Keratinocyte (primary cell): ENCODE measurements around the gene ATP1A1. TPM values are rescaled to one million over a fixed set of nuclear protein-coding genes. Genes with fewer than 3 reads are reported as not detected.

Experiments
- DNase-seq: peaks from one replicate; pipeline ENCODE4 v3.0.0-alpha.2; 2011; ENCODE audit warnings: low read depth, missing footprints, low spot score
- FAIRE-seq: peaks from 2 replicates; lab custom pipeline; 2011; peaks lifted over from hg19 to GRCh38; lab: Jason Lieb, UNC
- H2AFZ ChIP-seq: 2 replicates; pipeline ENCODE4 v1.6.0; 2012; ENCODE audit warnings: low read length, control low read depth, inconsistent platforms; ENCODE audit not compliant: control insufficient read depth
- H3K27ac ChIP-seq: 2 replicates; pipeline ENCODE4 v1.5.1; 2011; ENCODE audit warnings: low read length; ENCODE audit not compliant: control insufficient read depth, insufficient read depth
- H3K27me3 ChIP-seq: 3 replicates; pipeline ENCODE4 v1.6.0; 2011; ENCODE audit warnings: low read length; ENCODE audit not compliant: control insufficient read depth, insufficient read depth; ENCODE audit errors: extremely low read depth
- H3K36me3 ChIP-seq, 2 experiments: 2 replicates in 1 of 2; 3 replicates in 1 of 2; pipeline ENCODE4 v1.5.1; 2011; ENCODE audit warnings: low read length in 2 of 2, mild to moderate bottlenecking in 1 of 2; ENCODE audit not compliant: control insufficient read depth in 2 of 2, insufficient read depth in 2 of 2; ENCODE audit errors: extremely low read depth in 1 of 2
- H3K4me1 ChIP-seq: 3 replicates; pipeline ENCODE4 v1.5.1; 2011; ENCODE audit warnings: low read length; ENCODE audit not compliant: control insufficient read depth, insufficient read depth; ENCODE audit errors: extremely low read depth
- H3K4me2 ChIP-seq: 3 replicates; pipeline ENCODE4 v1.6.0; 2011; ENCODE audit warnings: low read depth, low read length; ENCODE audit not compliant: control insufficient read depth, insufficient read depth; ENCODE audit errors: extremely low read depth
- H3K4me3 ChIP-seq, 3 experiments: fragments of 200-600 bp in 1 of 3; sonication (generic) in 1 of 3; 2 replicates in 2 of 3; 3 replicates in 1 of 3; pipeline ENCODE4 v1.5.1; 2011 to 2016; ENCODE audit warnings: low read length in 3 of 3, mild to moderate bottlenecking in 3 of 3, control low read depth in 2 of 3, inconsistent platforms in 1 of 3, low read depth in 1 of 3, mixed read lengths in 1 of 3, mixed run types in 1 of 3, moderate library complexity in 1 of 3; ENCODE audit not compliant: control insufficient read depth in 2 of 3, insufficient read depth in 2 of 3; ENCODE audit errors: extremely low read depth in 1 of 3
- H3K79me2 ChIP-seq: 2 replicates; pipeline ENCODE4 v1.6.0; 2012; ENCODE audit warnings: low read length; ENCODE audit not compliant: control insufficient read depth, insufficient read depth
- H3K9ac ChIP-seq: 3 replicates; pipeline ENCODE4 v1.6.0; 2011; ENCODE audit warnings: low read length; ENCODE audit not compliant: control insufficient read depth, insufficient read depth; ENCODE audit errors: extremely low read depth
- H3K9me1 ChIP-seq: 3 replicates; pipeline ENCODE4 v1.6.0; 2011; ENCODE audit warnings: low read length; ENCODE audit not compliant: control insufficient read depth, insufficient read depth; ENCODE audit errors: extremely low read depth
- H3K9me3 ChIP-seq: 2 replicates; pipeline ENCODE4 v1.5.1; 2012; ENCODE audit warnings: low read depth, low read length; ENCODE audit not compliant: control insufficient read depth
- H4K20me1 ChIP-seq: 3 replicates; pipeline ENCODE4 v1.6.0; 2011; ENCODE audit warnings: low read length; ENCODE audit not compliant: control insufficient read depth, insufficient read depth; ENCODE audit errors: extremely low read depth
- CTCF ChIP-seq, 3 experiments: IDR thresholded peaks in 1 of 3; conservative IDR thresholded peaks in 1 of 3; optimal IDR thresholded peaks in 1 of 3; 2 replicates in 2 of 3; 3 replicates in 1 of 3; pipeline versions ENCODE3 to v1.5.1; 2011; ENCODE audit warnings: low read length in 3 of 3, mild to moderate bottlenecking in 3 of 3, moderate library complexity in 2 of 3, control low read depth in 1 of 3, inconsistent platforms in 1 of 3; ENCODE audit not compliant: insufficient read depth in 2 of 3; ENCODE audit errors: extremely low read depth in 1 of 3
- EZH2 ChIP-seq: IDR thresholded peaks from one replicate; pipeline ENCODE4 v1.6.1; 2012; ENCODE audit warnings: inconsistent platforms, mild to moderate bottlenecking, low read length, moderate library complexity
- dilution Hi-C: fragments of 300-500 bp; cut with MboI; formaldehyde crosslinking; loops from one replicate; pipeline ENCODE4 v1.7.0; 2020; ENCODE audit warnings: low sequenced_read_pairs; ENCODE audit not compliant: extremely low pct_ligation_motif_present
- polyA plus RNA-seq, 5 experiments: library from polyadenylated mRNA; depleted of rRNA in 3 of 5; stranded (reverse) in 3 of 5; stranded (forward) in 1 of 5; unstranded in 1 of 5; fragments of >200 nt; gene quantifications; 1 replicate in 1 of 5; 2 replicates in 3 of 5; 3 replicates in 1 of 5; pipeline versions ENCODE4 v1.2.1 to v1.2.3, GENCODE V29; 2011 to 2012; ENCODE audit warnings: missing spikeins in 2 of 5, low read depth in 1 of 5, low replicate concordance in 1 of 5

Gene ATP1A1
- polyA plus RNA-seq, 1 donor (not counting 4 experiments of a cell fraction or from before 2014, with no cell fraction given), result 357 TPM

DNA sequence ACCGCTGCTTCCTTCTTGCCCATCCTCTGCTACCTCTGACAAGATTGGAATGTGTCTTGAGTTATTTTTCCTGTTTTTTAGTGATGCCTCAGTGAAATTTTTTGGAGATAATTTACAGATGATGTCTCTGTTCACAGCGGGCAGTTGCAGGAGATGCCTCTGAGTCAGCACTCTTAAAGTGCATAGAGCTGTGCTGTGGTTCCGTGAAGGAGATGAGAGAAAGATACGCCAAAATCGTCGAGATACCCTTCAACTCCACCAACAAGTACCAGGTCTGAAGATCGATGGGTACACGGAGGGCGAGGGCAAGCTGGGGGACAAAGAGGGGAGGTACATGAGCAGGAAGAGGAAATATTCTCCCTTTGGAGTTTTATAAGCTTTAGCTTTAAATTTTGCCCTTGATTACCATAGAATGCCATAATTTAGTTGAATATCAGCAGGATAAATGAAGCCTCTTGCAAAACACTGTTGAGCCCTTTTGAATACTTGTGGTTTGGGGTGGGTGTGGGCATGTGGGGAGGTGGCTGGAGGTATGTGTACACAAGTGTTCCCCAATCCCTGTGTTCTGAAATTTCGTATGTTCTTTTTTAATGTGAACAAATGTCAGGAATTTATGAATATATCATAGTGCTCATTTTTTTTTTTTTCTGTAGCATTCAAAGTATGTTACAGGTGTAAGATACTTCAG lies 19.8 kb downstream of the ATP1A1 start:
- Histone ChIP-seq H4K20me1 (no peaks in the 10 kb centered on the region), H3K9me3 (no peaks in the 10 kb centered on the region), H2AFZ (no peak overlapping the region), H3K27ac (no peak overlapping the region), H3K9me1 (no peaks in the 10 kb centered on the region), H3K79me2 (no peaks in the 10 kb centered on the region), H3K4me3 (no peak overlapping the region), H3K27me3 (no peaks in the 10 kb centered on the region), H3K9ac (no peak overlapping the region), H3K36me3 (peaks cover 45 to 55% of the 10 kb centered on the region in 2 experiments), H3K4me2 (no peak overlapping the region), H3K4me1 (peaks cover 4% of the 10 kb centered on the region)
- TF ChIP-seq EZH2 (no peak), CTCF (optimal IDR thresholded peaks at IDR 0.05 in 1 of 3, IDR thresholded peaks at IDR 0.05 in 1 of 3, conservative IDR thresholded peaks at IDR 0.05 in 1 of 3; ENCODE audit: extremely low read depth in 1 of 3, insufficient read depth in 2 of 3, low read length in 3 of 3) (no peak)
- DNase-seq, result no peak
- dilution Hi-C loops, result no loop called here
- FAIRE-seq, result no peak

DNA sequence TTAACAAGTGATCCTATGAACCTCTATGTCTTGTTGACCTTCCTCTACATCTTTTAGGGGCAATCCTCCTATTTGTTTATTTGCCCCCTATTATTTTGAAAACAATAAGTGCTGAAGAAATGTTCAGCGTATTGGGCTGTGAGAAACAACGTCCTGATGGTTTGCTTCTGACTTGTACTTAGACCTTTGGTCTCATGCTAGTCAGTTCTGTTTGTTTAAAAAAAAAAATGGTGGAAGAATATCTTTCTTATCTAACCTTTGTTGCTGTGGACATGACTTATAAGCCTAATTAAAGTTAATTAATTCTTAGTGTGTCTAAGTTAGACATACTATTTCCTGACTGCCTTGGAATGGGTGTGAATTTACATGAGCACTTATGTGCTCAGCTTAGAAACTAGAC lies 20.7 kb downstream of the ATP1A1 start:
- no peak overlapping the region for H3K4me2 ChIP-seq
- H3K27ac ChIP-seq, result no peak overlapping the region
- DNase-seq (no peak), FAIRE-seq (no peak)
- H3K36me3 ChIP-seq, result peaks cover 51 to 58% of the 10 kb centered on the region in 2 experiments
- no peaks in the 10 kb centered on the region for H3K9me3 ChIP-seq
- no peaks in the 10 kb centered on the region for H3K27me3 ChIP-seq
- H3K9ac ChIP-seq, result no peak overlapping the region
- H3K9me1 ChIP-seq, result no peaks in the 10 kb centered on the region
- no peak for TF ChIP-seq CTCF (optimal IDR thresholded peaks at IDR 0.05 in 1 of 3, IDR thresholded peaks at IDR 0.05 in 1 of 3, conservative IDR thresholded peaks at IDR 0.05 in 1 of 3; ENCODE audit: extremely low read depth in 1 of 3, insufficient read depth in 2 of 3, low read length in 3 of 3)
- no peak for TF ChIP-seq EZH2
- H4K20me1 ChIP-seq, result no peaks in the 10 kb centered on the region
- no peaks in the 10 kb centered on the region for H3K79me2 ChIP-seq
- H3K4me3 ChIP-seq, result no peak overlapping the region
- no peak overlapping the region for H2AFZ ChIP-seq
- no peaks in the 10 kb centered on the region for H3K4me1 ChIP-seq
- dilution Hi-C loops, result no loop called here
